Uterus (tissue), 2 donors: ENCODE measurements around the gene SBNO2.

Experiments used
- POLR2A ChIP-seq, 2 donors: fragments of 450-650 bp; IDR thresholded peaks; one replicate each; pipeline ENCODE4 v1.6.1; 2016; ENCODE audit warnings: antibody characterized with exemption in 2 of 2, mild to moderate bottlenecking in 1 of 2, moderate library complexity in 1 of 2
- TF ChIP-seq, protein P1 (sequence below), 4 experiments: fragments of 200-600 bp in 2 of 4; fragments of 450-650 bp in 2 of 4; sonication (generic) in 2 of 4; IDR thresholded peaks; one replicate each; pipeline ENCODE4 v1.5.1; 2016 to 2019; ENCODE audit warnings: antibody characterized with exemption in 4 of 4, mild to moderate bottlenecking in 2 of 4, moderate library complexity in 1 of 4

DNA sequence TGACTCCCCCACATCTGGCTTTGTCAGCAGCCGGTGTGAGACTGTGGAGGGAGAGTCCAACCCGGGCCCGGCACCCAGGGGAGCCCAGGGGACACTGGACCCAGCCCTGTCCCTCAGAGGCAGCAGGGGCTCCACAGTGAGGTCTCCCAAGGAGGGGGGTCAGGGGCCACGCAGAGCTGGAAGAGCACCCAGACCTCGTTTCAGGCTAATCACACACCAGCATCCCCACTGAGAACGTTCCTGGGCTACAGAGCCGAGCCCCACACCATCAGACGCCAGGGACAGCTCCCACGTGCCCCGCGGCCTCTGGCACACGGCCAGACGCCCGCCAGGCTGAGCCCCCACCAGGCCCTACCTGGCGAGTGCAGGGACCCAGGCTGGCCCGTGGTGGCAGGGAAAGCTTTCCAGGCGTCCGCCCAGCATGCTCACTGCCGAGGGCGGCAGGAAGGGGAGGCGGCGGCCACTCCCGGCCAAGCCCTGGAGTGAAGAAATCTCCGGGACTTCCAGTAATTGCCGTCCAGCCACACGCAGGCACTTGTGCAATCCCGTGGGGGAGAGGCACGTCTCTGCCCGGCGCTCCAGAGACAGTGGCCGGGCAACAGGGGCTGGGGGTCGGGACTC, 19.2 kb downstream of the SBNO2 start:
- TF ChIP-seq, protein P1, sequence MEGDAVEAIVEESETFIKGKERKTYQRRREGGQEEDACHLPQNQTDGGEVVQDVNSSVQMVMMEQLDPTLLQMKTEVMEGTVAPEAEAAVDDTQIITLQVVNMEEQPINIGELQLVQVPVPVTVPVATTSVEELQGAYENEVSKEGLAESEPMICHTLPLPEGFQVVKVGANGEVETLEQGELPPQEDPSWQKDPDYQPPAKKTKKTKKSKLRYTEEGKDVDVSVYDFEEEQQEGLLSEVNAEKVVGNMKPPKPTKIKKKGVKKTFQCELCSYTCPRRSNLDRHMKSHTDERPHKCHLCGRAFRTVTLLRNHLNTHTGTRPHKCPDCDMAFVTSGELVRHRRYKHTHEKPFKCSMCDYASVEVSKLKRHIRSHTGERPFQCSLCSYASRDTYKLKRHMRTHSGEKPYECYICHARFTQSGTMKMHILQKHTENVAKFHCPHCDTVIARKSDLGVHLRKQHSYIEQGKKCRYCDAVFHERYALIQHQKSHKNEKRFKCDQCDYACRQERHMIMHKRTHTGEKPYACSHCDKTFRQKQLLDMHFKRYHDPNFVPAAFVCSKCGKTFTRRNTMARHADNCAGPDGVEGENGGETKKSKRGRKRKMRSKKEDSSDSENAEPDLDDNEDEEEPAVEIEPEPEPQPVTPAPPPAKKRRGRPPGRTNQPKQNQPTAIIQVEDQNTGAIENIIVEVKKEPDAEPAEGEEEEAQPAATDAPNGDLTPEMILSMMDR (IDR thresholded peaks at IDR 0.05) = peak in 1 of 4 experiments; percentile 5
- TF ChIP-seq POLR2A (IDR thresholded peaks at IDR 0.05) = peak; percentile 39 to 46
